ENCODE measurements around the gene MT2A.
A peak's percentile ranks its signal among the peaks of the same experiment; 100 is the strongest.

Gene MT2A

DNA sequence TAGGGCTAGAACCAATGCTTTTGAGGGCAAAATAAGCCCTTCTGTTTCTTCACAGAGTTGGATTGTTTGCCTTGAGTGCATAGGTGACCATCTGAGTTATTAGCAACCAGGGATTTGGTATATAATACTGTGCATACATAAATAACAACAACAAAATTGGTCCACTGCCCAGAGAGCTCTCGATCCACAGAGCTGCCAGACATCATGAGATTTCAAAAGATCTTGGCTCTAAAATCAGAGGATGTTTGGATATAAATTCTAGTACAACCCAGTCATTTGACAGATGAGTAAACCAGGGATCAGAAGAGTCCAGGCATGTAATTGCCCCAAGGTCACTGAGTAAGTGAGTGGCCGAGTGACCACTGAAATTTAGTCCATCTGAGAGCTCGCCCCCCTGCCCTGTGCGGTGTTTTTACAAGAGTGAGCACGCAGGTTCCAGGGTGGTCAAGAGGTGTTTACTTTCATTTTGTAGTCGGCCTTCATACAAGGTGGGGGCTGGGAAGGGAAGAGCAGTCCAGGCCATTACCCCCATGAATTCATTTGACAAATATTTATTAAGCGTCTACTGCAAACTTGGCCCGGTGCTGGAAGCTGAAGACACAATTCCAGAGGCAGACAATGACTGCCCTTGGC, 1.8 kb upstream of the MT2A start:
- H3K79me2 ChIP-seq (ENCODE audit: insufficient read depth, low read length) = no peaks in the 10 kb centered on the region
- no peak overlapping the region for H3K9ac ChIP-seq (ENCODE audit: low read length)
- no peaks in the 10 kb centered on the region for H3K36me3 ChIP-seq (ENCODE audit: low read length)
- no peak overlapping the region for H2AFZ ChIP-seq (ENCODE audit: low read depth, low read length, severe bottlenecking)
- TF ChIP-seq EZH2phosphoT487 (conservative IDR thresholded peaks at IDR 0.05; ENCODE audit: low read length) = no peak
- TF ChIP-seq, protein P1, sequence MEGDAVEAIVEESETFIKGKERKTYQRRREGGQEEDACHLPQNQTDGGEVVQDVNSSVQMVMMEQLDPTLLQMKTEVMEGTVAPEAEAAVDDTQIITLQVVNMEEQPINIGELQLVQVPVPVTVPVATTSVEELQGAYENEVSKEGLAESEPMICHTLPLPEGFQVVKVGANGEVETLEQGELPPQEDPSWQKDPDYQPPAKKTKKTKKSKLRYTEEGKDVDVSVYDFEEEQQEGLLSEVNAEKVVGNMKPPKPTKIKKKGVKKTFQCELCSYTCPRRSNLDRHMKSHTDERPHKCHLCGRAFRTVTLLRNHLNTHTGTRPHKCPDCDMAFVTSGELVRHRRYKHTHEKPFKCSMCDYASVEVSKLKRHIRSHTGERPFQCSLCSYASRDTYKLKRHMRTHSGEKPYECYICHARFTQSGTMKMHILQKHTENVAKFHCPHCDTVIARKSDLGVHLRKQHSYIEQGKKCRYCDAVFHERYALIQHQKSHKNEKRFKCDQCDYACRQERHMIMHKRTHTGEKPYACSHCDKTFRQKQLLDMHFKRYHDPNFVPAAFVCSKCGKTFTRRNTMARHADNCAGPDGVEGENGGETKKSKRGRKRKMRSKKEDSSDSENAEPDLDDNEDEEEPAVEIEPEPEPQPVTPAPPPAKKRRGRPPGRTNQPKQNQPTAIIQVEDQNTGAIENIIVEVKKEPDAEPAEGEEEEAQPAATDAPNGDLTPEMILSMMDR (IDR thresholded peaks at IDR 0.05; ENCODE audit: insufficient read depth, low read length, poor library complexity, severe bottlenecking) = no peak
- H3K9me3 ChIP-seq (ENCODE audit: insufficient read depth, low read length) = no peaks in the 10 kb centered on the region
- H3F3A ChIP-seq (ENCODE audit: insufficient read depth) = no peaks in the 10 kb centered on the region
- no peak overlapping the region for H3K4me3 ChIP-seq (ENCODE audit: insufficient read depth, low read length, poor library complexity, severe bottlenecking)
- no peaks in the 10 kb centered on the region for H3K27me3 ChIP-seq (ENCODE audit: low read length)
- H4K20me1 ChIP-seq (ENCODE audit: low read depth, low read length) = no peaks in the 10 kb centered on the region
- no peak overlapping the region for H3K4me2 ChIP-seq (ENCODE audit: low read depth, low read length, poor library complexity, severe bottlenecking)
- H3K9me2 ChIP-seq (replicated peaks; ENCODE audit: insufficient read depth, low read length) = no peaks in the 10 kb centered on the region
- H3K27ac ChIP-seq (ENCODE audit: low read depth, low read length) = no peak overlapping the region

DNA sequence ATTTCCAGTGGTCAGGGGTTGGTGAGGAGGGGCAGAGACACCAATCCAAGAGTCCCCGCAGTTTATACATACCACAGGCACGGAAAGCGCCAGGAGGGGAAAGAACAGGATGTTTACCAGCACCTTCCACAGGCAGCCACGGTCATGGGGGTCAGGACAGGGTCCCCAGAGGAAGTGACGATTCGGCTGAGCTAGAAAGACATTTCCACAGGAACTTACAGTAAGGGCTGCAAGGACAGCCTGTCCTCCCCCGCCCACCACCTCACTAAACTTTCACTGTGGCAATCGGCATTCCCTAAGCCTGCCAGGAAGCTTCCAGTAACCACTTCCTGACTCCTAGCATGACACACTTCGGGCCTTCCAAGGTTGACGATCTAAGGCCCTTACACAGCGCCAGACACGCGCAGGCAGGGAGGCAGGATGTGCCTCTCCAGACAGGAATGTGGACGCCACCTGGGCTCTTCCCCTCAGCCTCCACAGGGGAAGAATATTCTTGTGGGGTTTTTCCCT, 1.2 kb upstream of the MT2A start:
- Histone ChIP-seq H3K4me3 (ENCODE audit: insufficient read depth, low read length, poor library complexity, severe bottlenecking) (no peak overlapping the region), H3K9ac (ENCODE audit: low read length) (no peak overlapping the region), H3K36me3 (ENCODE audit: low read length) (no peaks in the 10 kb centered on the region), H3K27me3 (ENCODE audit: low read length) (no peaks in the 10 kb centered on the region), H3K9me2 (replicated peaks; ENCODE audit: insufficient read depth, low read length) (no peaks in the 10 kb centered on the region), H4K20me1 (ENCODE audit: low read depth, low read length) (no peaks in the 10 kb centered on the region), H3K4me2 (ENCODE audit: low read depth, low read length, poor library complexity, severe bottlenecking) (no peak overlapping the region), H3F3A (ENCODE audit: insufficient read depth) (no peaks in the 10 kb centered on the region), H3K27ac (ENCODE audit: low read depth, low read length) (no peak overlapping the region), H2AFZ (ENCODE audit: low read depth, low read length, severe bottlenecking) (no peak overlapping the region), H3K79me2 (ENCODE audit: insufficient read depth, low read length) (no peaks in the 10 kb centered on the region), H3K9me3 (ENCODE audit: insufficient read depth, low read length) (no peaks in the 10 kb centered on the region)
- no peak for TF ChIP-seq EZH2phosphoT487 (conservative IDR thresholded peaks at IDR 0.05; ENCODE audit: low read length)
- TF ChIP-seq, protein P1 (IDR thresholded peaks at IDR 0.05; ENCODE audit: insufficient read depth, low read length, poor library complexity, severe bottlenecking) = no peak

DNA sequence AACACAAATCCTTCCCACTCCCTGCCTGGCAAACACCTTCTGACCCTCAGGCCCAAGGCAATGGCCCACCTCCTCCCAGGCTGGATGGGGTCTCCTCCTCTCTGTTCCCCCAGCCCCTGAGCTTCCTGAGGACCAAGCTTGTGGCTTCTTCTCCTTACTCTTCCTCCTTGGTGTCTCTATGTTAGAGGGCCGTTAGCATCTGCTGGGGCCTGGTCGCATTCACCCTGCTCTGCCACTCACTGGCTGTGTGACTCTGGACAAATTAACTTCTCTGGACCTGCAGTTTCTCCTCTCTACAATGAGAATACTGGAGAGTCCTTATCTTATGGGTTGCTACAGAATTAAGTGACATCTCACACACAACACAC, 725 bp upstream of the MT2A start:
- Histone ChIP-seq H3K27ac (ENCODE audit: low read depth, low read length) (no peak overlapping the region), H3K9ac (ENCODE audit: low read length) (no peak overlapping the region)

More for the DNA sequence above, 725 bp upstream of the MT2A start:
- Histone ChIP-seq H3K27me3 (ENCODE audit: low read length) (no peaks in the 10 kb centered on the region), H3K36me3 (ENCODE audit: low read length) (no peaks in the 10 kb centered on the region), H4K20me1 (ENCODE audit: low read depth, low read length) (no peaks in the 10 kb centered on the region), H2AFZ (ENCODE audit: low read depth, low read length, severe bottlenecking) (no peak overlapping the region), H3K4me3 (ENCODE audit: insufficient read depth, low read length, poor library complexity, severe bottlenecking) (no peak overlapping the region), H3K9me3 (ENCODE audit: insufficient read depth, low read length) (no peaks in the 10 kb centered on the region), H3F3A (ENCODE audit: insufficient read depth) (no peaks in the 10 kb centered on the region), H3K9me2 (replicated peaks; ENCODE audit: insufficient read depth, low read length) (no peaks in the 10 kb centered on the region), H3K4me2 (ENCODE audit: low read depth, low read length, poor library complexity, severe bottlenecking) (peak overlapping the region; percentile 75), H3K79me2 (ENCODE audit: insufficient read depth, low read length) (no peaks in the 10 kb centered on the region)
- TF ChIP-seq, protein P1 (IDR thresholded peaks at IDR 0.05; ENCODE audit: insufficient read depth, low read length, poor library complexity, severe bottlenecking) = no peak
- TF ChIP-seq EZH2phosphoT487 (conservative IDR thresholded peaks at IDR 0.05; ENCODE audit: low read length) = no peak

Measured in SU-DHL-6 (cell line).